ENCODE data around the gene GHR.

Gene GHR

DNA sequence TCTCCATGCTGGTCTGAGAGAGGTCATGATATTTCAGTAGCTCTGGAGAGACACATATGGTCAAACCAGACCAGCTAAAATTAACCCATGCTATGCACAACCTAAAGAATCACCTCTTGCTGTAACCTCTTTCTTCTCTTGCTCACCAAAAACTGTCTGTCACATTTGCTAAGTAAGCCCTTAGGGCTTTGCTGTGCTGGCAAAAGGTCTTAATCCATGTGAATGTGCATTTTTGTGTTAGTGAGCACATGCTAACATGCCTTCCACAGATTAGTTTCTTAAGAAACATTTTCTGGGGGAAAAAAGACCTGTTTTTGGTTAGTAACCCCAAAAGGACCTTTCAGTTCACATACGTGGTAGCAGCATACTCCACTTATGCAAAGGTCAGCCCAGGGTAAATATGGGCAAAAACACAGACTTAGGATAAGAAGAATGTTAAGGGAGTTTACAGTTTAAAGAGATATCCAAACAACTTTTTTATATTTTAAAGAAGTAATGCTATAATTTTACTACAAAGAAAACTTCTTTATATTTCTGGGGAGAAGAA lies 209.2 kb downstream of the GHR start:
- TF ChIP-seq, protein P1, sequence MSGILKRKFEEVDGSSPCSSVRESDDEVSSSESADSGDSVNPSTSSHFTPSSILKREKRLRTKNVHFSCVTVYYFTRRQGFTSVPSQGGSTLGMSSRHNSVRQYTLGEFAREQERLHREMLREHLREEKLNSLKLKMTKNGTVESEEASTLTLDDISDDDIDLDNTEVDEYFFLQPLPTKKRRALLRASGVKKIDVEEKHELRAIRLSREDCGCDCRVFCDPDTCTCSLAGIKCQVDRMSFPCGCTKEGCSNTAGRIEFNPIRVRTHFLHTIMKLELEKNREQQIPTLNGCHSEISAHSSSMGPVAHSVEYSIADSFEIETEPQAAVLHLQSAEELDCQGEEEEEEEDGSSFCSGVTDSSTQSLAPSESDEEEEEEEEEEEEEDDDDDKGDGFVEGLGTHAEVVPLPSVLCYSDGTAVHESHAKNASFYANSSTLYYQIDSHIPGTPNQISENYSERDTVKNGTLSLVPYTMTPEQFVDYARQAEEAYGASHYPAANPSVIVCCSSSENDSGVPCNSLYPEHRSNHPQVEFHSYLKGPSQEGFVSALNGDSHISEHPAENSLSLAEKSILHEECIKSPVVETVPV (CRISPR knock-in tag; IDR thresholded peaks at IDR 0.05) = no peak
- TF ChIP-seq ARNTL (CRISPR knock-in tag; IDR thresholded peaks at IDR 0.05; ENCODE audit: borderline replicate concordance, low read depth) = no peak
- no peak for ATAC-seq

DNA sequence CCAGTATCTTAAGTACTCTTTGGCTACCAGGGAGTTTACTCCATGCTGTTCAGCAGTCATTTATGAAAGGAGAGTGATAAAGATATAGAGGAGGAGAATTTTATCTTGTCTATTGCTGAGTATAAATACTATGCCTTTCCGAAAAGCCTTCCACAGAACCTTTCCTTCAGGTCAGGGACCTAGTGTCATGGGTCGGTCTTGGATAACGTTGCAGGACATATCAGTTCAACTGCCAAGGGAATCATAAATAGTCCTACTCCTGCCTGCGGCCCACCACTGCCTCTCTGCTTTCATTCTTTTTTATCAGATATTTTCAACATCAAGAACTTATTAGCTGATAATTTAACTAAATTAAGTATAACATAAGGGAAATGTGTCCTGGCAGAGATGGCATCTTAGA lies 211.3 kb downstream of the GHR start:
- no peak for ATAC-seq
- TF ChIP-seq ARNTL (CRISPR knock-in tag; IDR thresholded peaks at IDR 0.05; ENCODE audit: borderline replicate concordance, low read depth) = no peak
- no peak for TF ChIP-seq ZC3H10 (CRISPR knock-in tag; IDR thresholded peaks at IDR 0.05)
- TF ChIP-seq PPARA (CRISPR knock-in tag; IDR thresholded peaks at IDR 0.05; ENCODE audit: borderline replicate concordance) = no peak
- TF ChIP-seq, protein P2, sequence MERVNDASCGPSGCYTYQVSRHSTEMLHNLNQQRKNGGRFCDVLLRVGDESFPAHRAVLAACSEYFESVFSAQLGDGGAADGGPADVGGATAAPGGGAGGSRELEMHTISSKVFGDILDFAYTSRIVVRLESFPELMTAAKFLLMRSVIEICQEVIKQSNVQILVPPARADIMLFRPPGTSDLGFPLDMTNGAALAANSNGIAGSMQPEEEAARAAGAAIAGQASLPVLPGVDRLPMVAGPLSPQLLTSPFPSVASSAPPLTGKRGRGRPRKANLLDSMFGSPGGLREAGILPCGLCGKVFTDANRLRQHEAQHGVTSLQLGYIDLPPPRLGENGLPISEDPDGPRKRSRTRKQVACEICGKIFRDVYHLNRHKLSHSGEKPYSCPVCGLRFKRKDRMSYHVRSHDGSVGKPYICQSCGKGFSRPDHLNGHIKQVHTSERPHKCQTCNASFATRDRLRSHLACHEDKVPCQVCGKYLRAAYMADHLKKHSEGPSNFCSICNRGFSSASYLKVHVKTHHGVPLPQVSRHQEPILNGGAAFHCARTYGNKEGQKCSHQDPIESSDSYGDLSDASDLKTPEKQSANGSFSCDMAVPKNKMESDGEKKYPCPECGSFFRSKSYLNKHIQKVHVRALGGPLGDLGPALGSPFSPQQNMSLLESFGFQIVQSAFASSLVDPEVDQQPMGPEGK (CRISPR knock-in tag; IDR thresholded peaks at IDR 0.05; ENCODE audit: borderline replicate concordance) = no peak
- no peak for TF ChIP-seq SNAI2 (CRISPR knock-in tag; IDR thresholded peaks at IDR 0.05)
- no peak for TF ChIP-seq CSDC2 (CRISPR knock-in tag; IDR thresholded peaks at IDR 0.05)
- TF ChIP-seq ZFP3 (CRISPR knock-in tag; IDR thresholded peaks at IDR 0.05) = no peak
- no peak for TF ChIP-seq GLIS3 (CRISPR knock-in tag; IDR thresholded peaks at IDR 0.05)
- TF ChIP-seq ZNF8 (CRISPR knock-in tag; IDR thresholded peaks at IDR 0.05) = no peak
- TF ChIP-seq TOX (CRISPR knock-in tag; IDR thresholded peaks at IDR 0.05; ENCODE audit: borderline replicate concordance) = no peak
- TF ChIP-seq ZNF70 (CRISPR knock-in tag; IDR thresholded peaks at IDR 0.05) = no peak
- no peak for TF ChIP-seq OSR1 (CRISPR knock-in tag; IDR thresholded peaks at IDR 0.05)
- TF ChIP-seq, protein P3, sequence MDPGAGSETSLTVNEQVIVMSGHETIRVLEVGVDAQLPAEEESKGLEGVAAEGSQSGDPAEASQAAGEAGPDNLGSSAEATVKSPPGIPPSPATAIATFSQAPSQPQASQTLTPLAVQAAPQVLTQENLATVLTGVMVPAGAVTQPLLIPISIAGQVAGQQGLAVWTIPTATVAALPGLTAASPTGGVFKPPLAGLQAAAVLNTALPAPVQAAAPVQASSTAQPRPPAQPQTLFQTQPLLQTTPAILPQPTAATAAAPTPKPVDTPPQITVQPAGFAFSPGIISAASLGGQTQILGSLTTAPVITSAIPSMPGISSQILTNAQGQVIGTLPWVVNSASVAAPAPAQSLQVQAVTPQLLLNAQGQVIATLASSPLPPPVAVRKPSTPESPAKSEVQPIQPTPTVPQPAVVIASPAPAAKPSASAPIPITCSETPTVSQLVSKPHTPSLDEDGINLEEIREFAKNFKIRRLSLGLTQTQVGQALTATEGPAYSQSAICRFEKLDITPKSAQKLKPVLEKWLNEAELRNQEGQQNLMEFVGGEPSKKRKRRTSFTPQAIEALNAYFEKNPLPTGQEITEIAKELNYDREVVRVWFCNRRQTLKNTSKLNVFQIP (CRISPR knock-in tag; IDR thresholded peaks at IDR 0.05; ENCODE audit: borderline replicate concordance, low read depth) = no peak
- TF ChIP-seq BACH2 (CRISPR knock-in tag; IDR thresholded peaks at IDR 0.05; ENCODE audit: borderline replicate concordance) = no peak
- TF ChIP-seq, protein P1 (CRISPR knock-in tag; IDR thresholded peaks at IDR 0.05) = no peak

DNA sequence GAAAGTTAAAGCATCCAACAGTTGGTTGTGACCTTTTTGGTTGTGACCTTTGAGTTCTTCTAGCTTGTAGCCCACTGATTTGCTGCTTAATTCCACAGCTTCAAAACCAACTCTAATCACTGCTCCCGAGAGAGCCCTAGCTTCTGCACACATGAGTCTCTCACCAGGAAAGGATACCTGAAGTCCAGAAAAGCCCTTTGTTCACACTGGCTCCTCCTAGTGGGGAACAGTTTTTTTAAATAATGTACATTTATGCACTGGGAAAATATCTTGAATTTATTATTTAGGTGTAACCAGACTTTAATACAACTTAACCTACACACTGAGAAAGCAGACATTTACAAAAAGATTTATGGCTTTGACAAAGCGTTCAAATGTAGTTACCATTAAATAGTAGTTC lies 213.2 kb downstream of the GHR start:
- no peak for ATAC-seq
- TF ChIP-seq GLIS3 (CRISPR knock-in tag; IDR thresholded peaks at IDR 0.05) (no peak), ZFP30 (CRISPR knock-in tag; IDR thresholded peaks at IDR 0.05) (no peak), SNAI2 (CRISPR knock-in tag; IDR thresholded peaks at IDR 0.05) (no peak), ZNF70 (CRISPR knock-in tag; IDR thresholded peaks at IDR 0.05) (no peak), PPARA (CRISPR knock-in tag; IDR thresholded peaks at IDR 0.05; ENCODE audit: borderline replicate concordance) (no peak), RARB (CRISPR knock-in tag; IDR thresholded peaks at IDR 0.05) (no peak), ZNF8 (CRISPR knock-in tag; IDR thresholded peaks at IDR 0.05) (no peak), ARNTL (CRISPR knock-in tag; IDR thresholded peaks at IDR 0.05; ENCODE audit: borderline replicate concordance, low read depth) (no peak), ZNF565 (CRISPR knock-in tag; conservative IDR thresholded peaks at IDR 0.05; ENCODE audit: low read depth) (no peak), TCF4 (CRISPR knock-in tag; IDR thresholded peaks at IDR 0.05; ENCODE audit: borderline replicate concordance) (no peak), ISL1 (CRISPR knock-in tag; IDR thresholded peaks at IDR 0.05) (no peak), ESRRG (CRISPR knock-in tag; IDR thresholded peaks at IDR 0.05) (no peak)
- TF ChIP-seq, protein P3 (CRISPR knock-in tag; IDR thresholded peaks at IDR 0.05; ENCODE audit: borderline replicate concordance, low read depth) = no peak
- TF ChIP-seq, protein P4, sequence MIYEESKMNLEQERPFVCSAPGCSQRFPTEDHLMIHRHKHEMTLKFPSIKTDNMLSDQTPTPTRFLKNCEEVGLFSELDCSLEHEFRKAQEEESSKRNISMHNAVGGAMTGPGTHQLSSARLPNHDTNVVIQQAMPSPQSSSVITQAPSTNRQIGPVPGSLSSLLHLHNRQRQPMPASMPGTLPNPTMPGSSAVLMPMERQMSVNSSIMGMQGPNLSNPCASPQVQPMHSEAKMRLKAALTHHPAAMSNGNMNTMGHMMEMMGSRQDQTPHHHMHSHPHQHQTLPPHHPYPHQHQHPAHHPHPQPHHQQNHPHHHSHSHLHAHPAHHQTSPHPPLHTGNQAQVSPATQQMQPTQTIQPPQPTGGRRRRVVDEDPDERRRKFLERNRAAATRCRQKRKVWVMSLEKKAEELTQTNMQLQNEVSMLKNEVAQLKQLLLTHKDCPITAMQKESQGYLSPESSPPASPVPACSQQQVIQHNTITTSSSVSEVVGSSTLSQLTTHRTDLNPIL (CRISPR knock-in tag; IDR thresholded peaks at IDR 0.05; ENCODE audit: low read depth) = no peak
- TF ChIP-seq, protein P5, sequence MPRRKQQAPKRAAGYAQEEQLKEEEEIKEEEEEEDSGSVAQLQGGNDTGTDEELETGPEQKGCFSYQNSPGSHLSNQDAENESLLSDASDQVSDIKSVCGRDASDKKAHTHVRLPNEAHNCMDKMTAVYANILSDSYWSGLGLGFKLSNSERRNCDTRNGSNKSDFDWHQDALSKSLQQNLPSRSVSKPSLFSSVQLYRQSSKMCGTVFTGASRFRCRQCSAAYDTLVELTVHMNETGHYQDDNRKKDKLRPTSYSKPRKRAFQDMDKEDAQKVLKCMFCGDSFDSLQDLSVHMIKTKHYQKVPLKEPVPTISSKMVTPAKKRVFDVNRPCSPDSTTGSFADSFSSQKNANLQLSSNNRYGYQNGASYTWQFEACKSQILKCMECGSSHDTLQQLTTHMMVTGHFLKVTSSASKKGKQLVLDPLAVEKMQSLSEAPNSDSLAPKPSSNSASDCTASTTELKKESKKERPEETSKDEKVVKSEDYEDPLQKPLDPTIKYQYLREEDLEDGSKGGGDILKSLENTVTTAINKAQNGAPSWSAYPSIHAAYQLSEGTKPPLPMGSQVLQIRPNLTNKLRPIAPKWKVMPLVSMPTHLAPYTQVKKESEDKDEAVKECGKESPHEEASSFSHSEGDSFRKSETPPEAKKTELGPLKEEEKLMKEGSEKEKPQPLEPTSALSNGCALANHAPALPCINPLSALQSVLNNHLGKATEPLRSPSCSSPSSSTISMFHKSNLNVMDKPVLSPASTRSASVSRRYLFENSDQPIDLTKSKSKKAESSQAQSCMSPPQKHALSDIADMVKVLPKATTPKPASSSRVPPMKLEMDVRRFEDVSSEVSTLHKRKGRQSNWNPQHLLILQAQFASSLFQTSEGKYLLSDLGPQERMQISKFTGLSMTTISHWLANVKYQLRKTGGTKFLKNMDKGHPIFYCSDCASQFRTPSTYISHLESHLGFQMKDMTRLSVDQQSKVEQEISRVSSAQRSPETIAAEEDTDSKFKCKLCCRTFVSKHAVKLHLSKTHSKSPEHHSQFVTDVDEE (CRISPR knock-in tag; IDR thresholded peaks at IDR 0.05) = no peak
- TF ChIP-seq, protein P2 (CRISPR knock-in tag; IDR thresholded peaks at IDR 0.05; ENCODE audit: borderline replicate concordance) = no peak
